HG03571 (cell line): ENCODE results near the gene ZNF605.
"Not testable (repeated sequence)": the region's sequence is repeated elsewhere in the genome, so short reads cannot be mapped to it uniquely, and the experiment has no call there.

Experiments
- ATAC-seq: cut with Tn5 transposase; IDR thresholded peaks from one replicate; pipeline ENCODE4 v1.9.1; 2021; ENCODE audit not compliant: unreplicated experiment

Gene ZNF605

DNA sequence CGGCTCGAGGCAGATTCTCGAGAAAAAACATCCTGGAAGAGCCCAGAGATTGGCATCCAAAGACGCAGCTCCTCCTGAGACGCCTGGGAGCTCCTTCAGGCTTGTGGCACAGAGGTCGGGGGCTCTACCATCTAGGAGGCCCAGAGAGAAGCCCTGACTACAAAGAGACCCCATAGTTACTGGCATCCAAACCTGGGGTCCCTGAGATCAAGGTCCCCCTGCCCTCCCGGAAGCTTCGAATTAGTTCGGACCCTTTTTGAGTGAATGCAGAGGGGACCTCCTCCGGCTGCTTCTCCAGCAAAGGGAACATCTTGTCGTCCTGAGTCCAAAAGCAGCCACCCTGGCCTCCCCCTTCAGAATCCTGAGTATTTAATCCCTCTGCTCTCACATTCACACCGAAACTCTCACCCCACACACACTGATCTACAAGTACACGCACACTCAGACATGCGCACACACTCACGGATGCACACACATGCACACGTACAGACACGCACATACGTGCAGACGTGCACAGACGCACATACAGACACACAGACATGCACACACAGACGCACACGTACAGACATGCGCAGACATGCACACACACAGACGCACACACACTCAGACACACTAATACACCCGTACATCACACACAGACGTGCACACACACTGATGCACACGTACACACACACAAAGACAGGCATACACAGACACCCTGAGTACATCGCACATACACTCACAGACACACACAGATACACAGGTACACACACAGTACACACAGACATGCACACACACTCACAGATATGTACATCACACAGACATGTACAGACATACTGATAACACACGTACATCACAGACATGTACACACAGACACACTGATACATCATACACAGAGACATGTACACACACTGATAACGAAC is 5.9 kb downstream of the ZNF605 start:
- ATAC-seq = no peak

- ATAC-seq = no peak
These were observed 7.7 kb downstream of the ZNF605 start for GRCh38 chr12:132948146-132949066.

DNA sequence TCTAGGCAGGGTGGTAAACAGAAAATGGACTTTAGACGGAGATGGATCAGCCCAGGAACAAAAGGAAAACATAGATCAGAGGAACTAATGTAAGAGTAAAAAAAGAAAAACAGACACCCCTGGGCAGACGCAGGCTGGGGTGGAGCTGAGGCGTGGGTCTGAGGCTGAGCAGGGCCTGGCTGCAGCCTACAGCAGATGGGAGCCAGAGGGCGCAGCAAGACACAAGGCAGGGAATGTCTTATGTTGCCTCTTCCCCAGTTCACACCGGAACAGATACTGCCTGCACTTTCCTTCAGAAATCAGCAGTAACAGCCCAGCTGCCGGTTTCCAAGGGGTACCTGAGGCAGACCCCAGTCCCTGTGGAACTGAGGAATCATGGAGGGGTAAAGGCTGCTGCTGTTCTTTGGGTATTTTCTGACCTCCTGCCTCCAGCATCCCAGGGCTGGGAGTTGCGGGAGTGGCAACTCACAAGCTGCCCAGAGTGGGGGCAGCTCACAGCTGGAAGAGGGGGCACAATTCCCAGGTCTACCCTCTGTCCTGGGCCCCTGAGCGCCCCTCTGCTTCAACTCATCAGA is 9.8 kb downstream of the ZNF605 start:
- ATAC-seq = no peak

- ATAC-seq = no peak
These were observed 10.3 kb downstream of the ZNF605 start for GRCh38 chr12:132945806-132946205.

DNA sequence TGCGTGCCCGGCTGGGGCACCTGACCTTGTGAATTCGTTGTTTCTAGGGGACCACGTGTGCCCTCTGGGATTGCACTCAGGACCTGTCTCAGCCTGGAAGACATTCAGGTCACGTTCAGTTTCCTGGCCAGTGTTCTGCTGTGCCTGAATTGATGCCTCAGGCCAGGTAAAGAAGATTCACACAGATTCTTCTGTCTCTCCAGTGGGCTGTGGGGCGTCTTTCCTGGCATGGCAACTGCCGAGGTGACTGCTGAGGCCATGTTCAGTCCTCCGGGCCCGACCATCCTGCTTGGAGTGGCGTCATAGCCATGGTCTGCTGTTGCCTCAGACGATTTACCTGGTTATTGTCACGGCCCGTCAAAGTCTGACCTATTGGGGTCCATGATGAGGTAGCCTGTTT is 13.5 kb downstream of the ZNF605 start:
- no peak for ATAC-seq

DNA sequence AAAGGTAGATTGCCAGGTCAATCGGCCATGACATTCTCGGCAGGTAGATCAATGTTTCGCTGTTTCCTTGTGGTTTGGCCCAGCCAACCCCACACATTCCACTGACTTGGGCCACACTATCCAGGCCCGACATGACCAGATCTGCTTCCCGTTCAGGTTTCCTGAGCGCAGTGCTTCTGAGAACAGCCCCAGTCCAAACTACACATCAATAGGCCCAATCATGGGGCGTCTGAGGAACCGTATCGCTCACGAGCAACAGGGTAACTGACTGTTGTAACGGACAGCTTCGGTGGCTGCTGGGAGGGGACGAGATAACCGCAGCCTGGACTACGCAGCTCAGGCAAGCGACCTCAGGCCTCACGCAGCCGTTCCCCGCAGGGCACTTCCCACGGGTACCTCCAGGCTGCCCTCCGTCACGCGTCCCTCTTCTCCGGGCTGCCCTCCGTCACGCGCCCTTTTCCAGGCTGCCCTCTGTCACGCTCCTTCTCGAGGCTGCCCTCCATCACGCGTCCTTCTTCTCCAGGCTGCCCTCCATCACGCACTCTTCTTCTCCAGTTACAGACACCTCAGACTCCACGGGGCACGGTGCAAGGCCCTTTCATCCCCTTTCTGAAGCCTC is 14.7 kb downstream of the ZNF605 start:
- no peak for ATAC-seq

DNA sequence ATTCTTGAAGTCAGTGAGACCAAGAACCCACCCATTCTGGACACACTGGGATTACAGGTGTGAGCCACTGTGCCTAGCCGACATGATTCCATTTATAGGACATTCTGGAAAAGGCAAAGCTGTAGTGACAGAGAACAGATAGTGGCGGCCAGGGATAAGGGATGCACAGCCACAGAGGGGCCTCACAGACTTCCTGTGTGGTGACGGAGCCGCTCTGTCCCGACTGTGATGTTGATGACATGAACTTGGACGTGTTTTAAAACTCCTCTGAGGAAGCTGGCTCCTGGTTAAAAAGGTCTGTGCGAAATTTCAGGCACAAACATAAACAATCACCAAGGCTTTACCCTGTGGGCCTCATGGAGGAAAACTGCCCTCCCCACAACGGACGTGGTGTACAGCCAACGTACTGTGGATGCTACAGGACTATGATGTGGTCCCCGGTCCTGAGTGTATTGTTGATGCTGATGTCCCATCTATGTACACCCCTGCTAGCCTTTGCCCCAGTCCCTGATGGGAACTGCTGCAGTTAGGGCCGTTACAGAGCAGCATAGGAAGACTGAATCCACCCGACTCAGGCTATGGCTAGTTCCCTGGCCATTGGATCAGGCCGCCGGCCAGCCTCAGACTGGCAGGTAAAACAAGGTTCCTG is 15.9 kb downstream of the ZNF605 start:
- no peak for ATAC-seq

DNA sequence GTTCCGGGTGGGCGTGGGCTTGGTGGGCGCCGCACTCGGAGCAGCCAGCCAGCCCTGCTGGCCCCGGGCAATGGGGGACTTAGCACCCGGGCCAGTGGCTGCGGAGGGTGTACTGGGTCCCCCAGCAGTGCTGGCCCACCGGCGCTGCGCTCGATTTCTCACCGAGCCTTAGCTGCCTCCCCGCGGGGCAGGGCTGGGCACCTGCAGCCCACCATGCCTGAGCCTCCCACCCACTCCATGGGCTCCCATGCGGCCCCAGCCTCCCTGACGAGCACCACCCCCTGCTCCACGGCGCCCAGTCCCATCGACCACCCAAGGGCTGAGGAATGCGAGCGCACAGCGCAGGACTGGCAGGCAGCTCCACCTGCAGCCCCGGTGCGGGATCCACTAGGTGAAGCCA is 17.3 kb downstream of the ZNF605 start:
- ATAC-seq = not testable (repeated sequence)

DNA sequence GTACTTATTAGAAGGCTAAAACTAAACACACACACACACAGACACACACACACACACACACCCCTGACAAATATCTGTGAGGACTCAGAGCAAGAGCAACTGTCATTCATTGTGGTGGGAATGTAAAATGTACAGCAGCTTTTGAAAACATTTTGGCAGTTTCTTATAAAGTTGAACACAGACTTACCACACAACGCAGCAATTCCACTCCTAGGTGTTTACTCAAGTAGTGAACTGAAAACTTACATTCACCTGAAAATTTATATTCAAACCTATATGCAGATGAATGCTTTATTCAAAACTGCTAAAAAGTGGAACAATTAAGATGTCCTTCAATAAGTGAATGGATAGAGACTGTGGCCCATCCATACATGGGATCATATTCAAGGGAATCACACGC is 18.6 kb downstream of the ZNF605 start:
- no peak for ATAC-seq

DNA sequence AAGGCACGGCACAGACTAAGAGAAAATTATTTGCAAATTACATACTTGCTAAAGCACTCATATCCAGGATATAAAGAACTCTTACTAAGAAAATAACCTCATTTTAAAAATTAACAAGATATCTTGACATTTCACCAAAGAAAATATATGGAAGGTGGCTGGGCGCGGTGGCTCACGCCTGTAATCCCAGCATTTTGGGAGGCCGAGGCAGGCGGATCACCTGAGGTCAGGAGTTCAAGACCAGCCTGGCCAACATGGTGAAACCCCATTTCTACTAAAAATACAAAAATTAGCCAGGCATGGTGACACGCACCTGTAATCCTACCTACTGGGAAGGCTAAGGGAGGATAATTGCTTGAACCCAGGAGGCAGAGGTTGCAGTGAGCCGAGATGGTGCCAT is 19.2 kb downstream of the ZNF605 start:
- not testable (repeated sequence) for ATAC-seq

GRCh38 chr12:132936163-132936562 is 19.9 kb downstream of the ZNF605 start:
- ATAC-seq = no peak

DNA sequence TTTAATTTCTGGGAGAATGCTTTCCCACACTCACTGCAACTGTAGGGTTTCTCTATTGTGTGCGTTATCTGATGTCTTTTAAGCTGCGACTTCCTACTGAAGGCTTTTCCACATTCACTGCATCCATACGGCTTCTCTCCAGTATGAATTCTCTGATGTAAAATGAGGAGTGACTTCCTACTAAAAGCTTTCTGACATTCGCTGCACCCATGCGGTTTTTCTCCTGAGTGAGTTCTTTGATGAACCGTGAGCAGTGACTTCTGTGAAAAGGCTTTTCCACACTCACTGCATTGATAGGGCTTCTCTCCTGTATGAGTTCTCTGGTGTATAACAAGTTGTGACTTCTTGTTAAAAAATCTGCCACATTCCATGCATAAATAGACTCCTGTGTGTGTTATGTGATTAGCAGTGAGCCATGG is 29.7 kb downstream of the ZNF605 start:
- ATAC-seq = no peak

DNA sequence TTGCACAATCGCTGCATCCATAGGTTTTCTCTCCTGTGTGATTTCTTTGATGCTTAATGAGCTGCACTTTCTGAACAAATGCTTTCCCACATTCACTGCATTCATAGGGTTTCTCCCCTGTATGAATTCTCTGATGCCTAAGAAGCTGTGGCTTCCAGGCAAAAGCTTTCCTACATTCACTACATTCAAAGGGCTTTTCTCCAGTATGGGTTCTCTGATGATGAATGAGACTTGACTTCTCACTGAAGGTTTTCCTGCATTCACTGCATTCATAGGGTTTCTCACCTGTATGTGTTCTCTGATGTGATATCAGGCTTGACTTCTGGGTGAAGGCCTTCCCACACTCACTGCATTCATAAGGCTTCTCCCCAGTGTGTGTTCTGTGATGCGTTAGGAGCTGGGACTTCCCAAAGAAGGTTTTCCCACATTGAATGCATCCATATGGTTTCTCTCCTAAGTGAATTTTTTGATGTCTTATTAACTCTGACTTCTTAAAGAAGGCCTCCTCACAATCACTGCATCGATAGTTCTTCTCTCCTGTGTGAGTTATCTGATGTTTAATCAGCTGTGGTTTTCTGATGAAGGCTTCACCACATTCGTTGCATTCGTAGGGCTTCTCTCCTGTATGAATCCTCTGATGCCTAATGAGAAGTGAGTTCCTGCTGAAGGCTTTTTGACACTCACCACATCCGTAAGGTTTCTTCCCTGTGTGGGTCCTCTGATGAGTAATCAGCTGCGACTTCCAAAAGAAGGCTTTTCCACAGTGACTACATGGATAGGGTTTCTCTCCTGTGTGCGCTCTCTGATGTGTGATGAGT is 30.3 kb downstream of the ZNF605 start:
- no peak for ATAC-seq

GRCh38 chr12:132924356-132924755 is 31.8 kb downstream of the ZNF605 start:
- no peak for ATAC-seq

GRCh38 chr12:132923356-132923909 is 32.7 kb downstream of the ZNF605 start:
- no peak for ATAC-seq

DNA sequence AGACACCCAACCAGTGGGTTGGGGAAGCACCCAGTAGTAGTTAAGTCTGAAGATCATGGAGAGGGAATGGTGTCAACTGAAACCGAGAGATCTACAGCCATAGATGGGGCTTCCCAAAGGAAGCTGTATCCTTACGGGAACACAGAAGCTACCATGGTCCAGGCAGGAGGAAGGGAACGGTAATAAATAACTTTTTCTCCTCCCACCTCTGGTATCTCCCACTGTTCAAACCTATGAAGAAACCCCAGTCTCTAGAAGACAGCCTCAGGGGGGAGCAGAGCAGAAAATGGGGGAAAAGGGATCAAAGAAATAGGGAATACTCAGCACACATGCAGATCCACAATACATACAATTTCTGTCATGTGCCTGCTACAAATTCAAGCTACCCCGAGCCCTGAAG is 33.4 kb downstream of the ZNF605 start:
- no peak for ATAC-seq

GRCh38 chr12:132921685-132922084 is 34.4 kb downstream of the ZNF605 start:
- ATAC-seq = no peak

DNA sequence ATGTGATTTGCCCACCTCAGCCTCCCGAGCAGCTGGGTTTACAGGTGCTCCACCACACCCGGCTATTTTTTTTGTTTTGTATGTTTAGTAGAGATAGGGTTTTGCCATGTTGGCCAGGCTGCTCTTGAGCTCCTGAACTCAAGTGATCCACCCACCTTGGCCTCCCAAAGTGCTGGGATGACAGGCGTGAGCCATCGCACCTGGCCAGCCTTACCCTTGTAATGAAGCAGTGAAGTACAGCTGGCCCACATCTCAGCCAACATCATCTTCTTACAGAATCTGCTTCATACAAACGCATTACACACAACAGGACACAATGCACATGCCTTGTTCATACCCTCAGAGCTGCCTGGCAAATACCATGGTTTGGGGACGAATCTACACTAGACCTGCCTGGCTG is 37.4 kb downstream of the ZNF605 start:
- ATAC-seq = no peak

- ATAC-seq = peak; percentile 41
These were observed 47.1 kb downstream of the ZNF605 start for GRCh38 chr12:132909030-132909368.
